IMR-90 (cell line): Measurements from ENCODE around the gene MSI2.

Experiments
- CEBPB ChIP-seq: IDR thresholded peaks from 2 replicates; pipeline ENCODE4 v1.6.1; 2012; ENCODE audit warnings: low read depth, low read length, improper control_type of control experiment
- FOS ChIP-seq: fragments of 150-350 bp; IDR thresholded peaks from 2 replicates; pipeline ENCODE4 v1.6.1; 2016; ENCODE audit warnings: low read depth, low read length
- MAZ ChIP-seq: IDR thresholded peaks from 2 replicates; pipeline ENCODE4 v1.6.1; 2012; ENCODE audit warnings: low read depth, mild to moderate bottlenecking, low read length, improper control_type of control experiment, moderate library complexity, borderline replicate concordance
- NFE2L2 ChIP-seq: fragments of 150-350 bp; IDR thresholded peaks from 2 replicates; pipeline ENCODE4 v1.6.1; 2016; ENCODE audit warnings: low read depth, mild to moderate bottlenecking, low read length
- POLR2A ChIP-seq: IDR thresholded peaks from 2 replicates; pipeline ENCODE4 v1.6.1; 2012; ENCODE audit warnings: mild to moderate bottlenecking, low read depth, low read length
- RAD21 ChIP-seq: IDR thresholded peaks from 2 replicates; pipeline ENCODE4 v1.6.1; 2012; ENCODE audit warnings: low read length, improper control_type of control experiment
- USF2 ChIP-seq: fragments of 150-350 bp; IDR thresholded peaks from 2 replicates; pipeline ENCODE4 v1.6.1; 2017; ENCODE audit warnings: mild to moderate bottlenecking, antibody characterized with exemption, low read length, low read depth
- TF ChIP-seq, protein P1 (sequence below): conservative IDR thresholded peaks from 2 replicates; pipeline ENCODE4 v1.5.1; 2012; ENCODE audit warnings: mild to moderate bottlenecking, low read depth, low read length, improper control_type of control experiment
- TF ChIP-seq, protein P2 (sequence below): fragments of 150-350 bp; IDR thresholded peaks from 2 replicates; pipeline ENCODE4 v1.6.1; 2016; ENCODE audit warnings: low read depth, mild to moderate bottlenecking, low read length, moderate library complexity, borderline replicate concordance

DNA sequence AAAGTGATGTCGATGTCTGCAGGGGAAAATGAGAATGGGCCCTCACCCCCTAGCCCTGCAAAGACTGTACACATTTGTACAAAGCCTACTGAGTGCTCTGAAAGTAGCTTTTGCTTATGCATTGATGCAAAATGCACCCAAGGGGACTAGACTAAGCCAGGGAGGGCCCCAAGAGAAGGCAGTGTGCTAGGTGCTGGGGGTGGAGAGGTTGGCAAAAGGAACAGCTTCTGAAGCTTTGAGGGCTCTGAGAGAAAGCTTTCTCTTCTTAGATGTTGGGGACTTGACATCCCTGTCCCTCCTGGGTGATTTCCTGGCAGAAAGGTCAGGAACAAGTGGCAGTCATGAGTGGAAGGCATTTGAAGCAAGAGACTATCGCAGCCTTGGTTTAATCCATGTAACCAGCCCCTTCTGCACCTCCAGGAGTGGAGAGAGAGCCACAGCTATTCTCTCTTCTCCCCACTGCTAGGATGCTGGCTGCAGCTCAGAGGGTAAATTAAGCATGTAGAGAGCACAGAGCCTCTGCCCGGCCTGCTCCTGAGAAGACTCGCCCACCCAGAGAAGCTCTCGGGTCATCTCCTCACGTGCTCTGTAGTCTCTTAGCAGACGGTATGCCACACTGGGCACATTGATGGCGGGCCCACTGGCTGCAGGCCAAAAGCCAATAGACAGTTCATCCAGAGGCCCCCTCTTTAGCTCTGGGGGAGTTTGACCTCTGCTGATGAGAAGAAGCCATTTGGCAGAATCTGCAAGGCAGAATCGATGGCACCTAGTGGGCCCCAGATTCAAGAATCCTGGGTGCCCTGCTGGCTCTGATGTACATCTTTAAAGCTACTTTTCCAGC, 221.4 kb downstream of the MSI2 start:
- TF ChIP-seq POLR2A (no peak), NFE2L2 (no peak), FOS (no peak), RAD21 (no peak), CEBPB (no peak), USF2 (no peak), MAZ (no peak)
- TF ChIP-seq, protein P1, sequence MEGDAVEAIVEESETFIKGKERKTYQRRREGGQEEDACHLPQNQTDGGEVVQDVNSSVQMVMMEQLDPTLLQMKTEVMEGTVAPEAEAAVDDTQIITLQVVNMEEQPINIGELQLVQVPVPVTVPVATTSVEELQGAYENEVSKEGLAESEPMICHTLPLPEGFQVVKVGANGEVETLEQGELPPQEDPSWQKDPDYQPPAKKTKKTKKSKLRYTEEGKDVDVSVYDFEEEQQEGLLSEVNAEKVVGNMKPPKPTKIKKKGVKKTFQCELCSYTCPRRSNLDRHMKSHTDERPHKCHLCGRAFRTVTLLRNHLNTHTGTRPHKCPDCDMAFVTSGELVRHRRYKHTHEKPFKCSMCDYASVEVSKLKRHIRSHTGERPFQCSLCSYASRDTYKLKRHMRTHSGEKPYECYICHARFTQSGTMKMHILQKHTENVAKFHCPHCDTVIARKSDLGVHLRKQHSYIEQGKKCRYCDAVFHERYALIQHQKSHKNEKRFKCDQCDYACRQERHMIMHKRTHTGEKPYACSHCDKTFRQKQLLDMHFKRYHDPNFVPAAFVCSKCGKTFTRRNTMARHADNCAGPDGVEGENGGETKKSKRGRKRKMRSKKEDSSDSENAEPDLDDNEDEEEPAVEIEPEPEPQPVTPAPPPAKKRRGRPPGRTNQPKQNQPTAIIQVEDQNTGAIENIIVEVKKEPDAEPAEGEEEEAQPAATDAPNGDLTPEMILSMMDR = no peak
- TF ChIP-seq, protein P2, sequence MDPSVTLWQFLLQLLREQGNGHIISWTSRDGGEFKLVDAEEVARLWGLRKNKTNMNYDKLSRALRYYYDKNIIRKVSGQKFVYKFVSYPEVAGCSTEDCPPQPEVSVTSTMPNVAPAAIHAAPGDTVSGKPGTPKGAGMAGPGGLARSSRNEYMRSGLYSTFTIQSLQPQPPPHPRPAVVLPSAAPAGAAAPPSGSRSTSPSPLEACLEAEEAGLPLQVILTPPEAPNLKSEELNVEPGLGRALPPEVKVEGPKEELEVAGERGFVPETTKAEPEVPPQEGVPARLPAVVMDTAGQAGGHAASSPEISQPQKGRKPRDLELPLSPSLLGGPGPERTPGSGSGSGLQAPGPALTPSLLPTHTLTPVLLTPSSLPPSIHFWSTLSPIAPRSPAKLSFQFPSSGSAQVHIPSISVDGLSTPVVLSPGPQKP = no peak
